ENCODE measurements around the gene SLC25A24. TPM values are rescaled to one million over a fixed set of nuclear protein-coding genes. Genes with fewer than 3 reads are reported as not detected.
"Not testable (repeated sequence)": the region's sequence is repeated elsewhere in the genome, so short reads cannot be mapped to it uniquely, and the experiment has no call there.

Gene SLC25A24
- total RNA-seq, 2 donors from 2014 or later, result 6.3 to 21.5 TPM

- H3K9me3 ChIP-seq; ATAC-seq; DNase-seq; H3K27ac ChIP-seq; H3K4me1 ChIP-seq; H3K4me3 ChIP-seq; H3K36me3 ChIP-seq (replicated peaks in 1 of 2; ENCODE audit: insufficient read depth in 1 of 2, low read depth in 2 of 2); intact Hi-C loops (cut with DNase I); H3K27me3 ChIP-seq: not testable (repeated sequence)
- WGBS, 2 donors, result 39 to 48% methylated on average over 2 of the region's 2 CpGs
Measured at GRCh38 chr1:108217007-108217406, 16.9 kb upstream of the SLC25A24 start.

GRCh38 chr1:108216028-108216890, 16.1 kb upstream of the SLC25A24 start:
- WGBS, 2 donors, result 59 to 71% methylated on average over 6 of the region's 6 CpGs
- H3K27me3 ChIP-seq; H3K9me3 ChIP-seq; DNase-seq; H3K27ac ChIP-seq; H3K36me3 ChIP-seq (replicated peaks in 1 of 2; ENCODE audit: insufficient read depth in 1 of 2, low read depth in 2 of 2); intact Hi-C loops (cut with DNase I); H3K4me3 ChIP-seq; ATAC-seq; H3K4me1 ChIP-seq: not testable (repeated sequence)

GRCh38 chr1:108214641-108215465, 14.7 kb upstream of the SLC25A24 start:
- intact Hi-C loops (cut with DNase I); DNase-seq: not testable (repeated sequence)
- peak; percentile 67 for ATAC-seq

GRCh38 chr1:108211014-108211413, 10.9 kb upstream of the SLC25A24 start:
- DNase-seq, result no peak
- ATAC-seq, result no peak
- no peaks in the 10 kb centered on the region for H3K27me3 ChIP-seq
- H3K27ac ChIP-seq, result no peak overlapping the region
- H3K4me3 ChIP-seq, result no peak overlapping the region
- intact Hi-C loops (cut with DNase I), result no loop called here
- WGBS, 2 donors, result 58 to 64% methylated on average over 1 of the region's 1 CpG
- H3K36me3 ChIP-seq (replicated peaks in 1 of 2; ENCODE audit: insufficient read depth in 1 of 2, low read depth in 2 of 2), result no peaks in the 10 kb centered on the region
- H3K4me1 ChIP-seq, result no peaks in the 10 kb centered on the region
- no peak for TF ChIP-seq POLR2A (IDR thresholded peaks at IDR 0.05)
- TF ChIP-seq CTCF (IDR thresholded peaks at IDR 0.05), result no peak
- no peaks in the 10 kb centered on the region for H3K9me3 ChIP-seq

More at GRCh38 chr1:108214641-108215465, 14.7 kb upstream of the SLC25A24 start:
- WGBS, 2 donors, result 9 to 11% methylated on average over 5 of the region's 5 CpGs
- H3K27ac ChIP-seq; H3K27me3 ChIP-seq; H3K4me1 ChIP-seq; H3K4me3 ChIP-seq; H3K36me3 ChIP-seq (replicated peaks in 1 of 2; ENCODE audit: insufficient read depth in 1 of 2, low read depth in 2 of 2); H3K9me3 ChIP-seq: not testable (repeated sequence)
- peak in 5 of 7 experiments; percentile 37 to 78 (median 49) for TF ChIP-seq CTCF (IDR thresholded peaks at IDR 0.05)

- H3K27ac ChIP-seq, result no peak overlapping the region
- H3K4me1 ChIP-seq, result no peaks in the 10 kb centered on the region
- no peak overlapping the region for H3K4me3 ChIP-seq
- TF ChIP-seq POLR2A (IDR thresholded peaks at IDR 0.05) (no peak), CTCF (IDR thresholded peaks at IDR 0.05) (no peak)
- intact Hi-C loops (cut with DNase I), result no loop called here
- H3K27me3 ChIP-seq, result no peaks in the 10 kb centered on the region
- ATAC-seq, result no peak
- 53 to 76% methylated on average over 10 to 11 of the region's 11 CpGs for WGBS, 2 donors
- H3K9me3 ChIP-seq, result no peaks in the 10 kb centered on the region
- H3K36me3 ChIP-seq (replicated peaks in 1 of 2; ENCODE audit: insufficient read depth in 1 of 2, low read depth in 2 of 2), result no peaks in the 10 kb centered on the region
- DNase-seq, result no peak
Measured at GRCh38 chr1:108209456-108210108, 9.4 kb upstream of the SLC25A24 start.
